ENCODE measurements around the gene ZNHIT2.

DNA sequence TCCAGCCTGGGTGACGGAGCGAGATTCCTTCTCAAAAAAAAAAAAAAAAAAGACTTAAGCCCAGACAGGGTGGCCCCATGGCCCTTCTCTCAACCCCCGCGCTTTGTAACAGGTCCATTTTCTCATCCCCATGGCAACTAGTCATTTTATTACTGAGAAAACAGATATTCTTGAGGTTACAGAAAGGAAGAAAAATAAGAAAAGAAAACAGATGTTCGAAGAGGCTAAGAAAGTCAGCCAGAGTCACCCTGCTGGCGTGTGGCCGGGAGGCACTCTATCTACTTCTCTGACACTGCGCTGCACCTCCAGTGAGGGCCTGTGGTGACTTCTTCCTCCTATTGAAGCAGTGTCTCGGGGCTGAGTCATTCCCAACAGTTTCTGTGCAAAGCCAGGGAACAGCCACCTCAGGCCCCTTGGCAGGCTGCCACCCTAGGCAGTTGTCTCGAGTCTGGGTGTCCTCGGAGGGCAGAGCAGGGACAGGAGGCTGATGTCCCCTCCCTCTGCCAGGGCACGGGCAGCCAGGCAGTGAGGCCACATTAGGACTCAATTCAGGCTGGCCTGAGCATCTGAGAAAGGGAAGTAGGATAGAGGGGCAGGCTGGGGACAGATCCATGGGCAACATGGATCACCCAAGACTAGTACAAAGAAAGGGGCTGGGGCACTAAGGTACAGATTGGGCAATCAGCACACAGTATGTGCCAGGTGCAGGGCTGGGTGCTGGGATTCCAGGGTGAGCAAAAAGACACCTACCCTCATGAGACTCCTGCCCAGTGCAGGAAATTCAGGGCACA lies 33.2 kb upstream of the ZNHIT2 start:
- TF ChIP-seq, protein P1, sequence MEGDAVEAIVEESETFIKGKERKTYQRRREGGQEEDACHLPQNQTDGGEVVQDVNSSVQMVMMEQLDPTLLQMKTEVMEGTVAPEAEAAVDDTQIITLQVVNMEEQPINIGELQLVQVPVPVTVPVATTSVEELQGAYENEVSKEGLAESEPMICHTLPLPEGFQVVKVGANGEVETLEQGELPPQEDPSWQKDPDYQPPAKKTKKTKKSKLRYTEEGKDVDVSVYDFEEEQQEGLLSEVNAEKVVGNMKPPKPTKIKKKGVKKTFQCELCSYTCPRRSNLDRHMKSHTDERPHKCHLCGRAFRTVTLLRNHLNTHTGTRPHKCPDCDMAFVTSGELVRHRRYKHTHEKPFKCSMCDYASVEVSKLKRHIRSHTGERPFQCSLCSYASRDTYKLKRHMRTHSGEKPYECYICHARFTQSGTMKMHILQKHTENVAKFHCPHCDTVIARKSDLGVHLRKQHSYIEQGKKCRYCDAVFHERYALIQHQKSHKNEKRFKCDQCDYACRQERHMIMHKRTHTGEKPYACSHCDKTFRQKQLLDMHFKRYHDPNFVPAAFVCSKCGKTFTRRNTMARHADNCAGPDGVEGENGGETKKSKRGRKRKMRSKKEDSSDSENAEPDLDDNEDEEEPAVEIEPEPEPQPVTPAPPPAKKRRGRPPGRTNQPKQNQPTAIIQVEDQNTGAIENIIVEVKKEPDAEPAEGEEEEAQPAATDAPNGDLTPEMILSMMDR (IDR thresholded peaks at IDR 0.05) = no peak
- no peak for TF ChIP-seq ZFX (IDR thresholded peaks at IDR 0.05; ENCODE audit: borderline replicate concordance)
